ENCODE measurements around the gene ACAP2.
"Not testable (repeated sequence)": the region's sequence is repeated elsewhere in the genome, so short reads cannot be mapped to it uniquely, and the experiment has no call there.

Gene ACAP2

GRCh38 chr3:195366200-195366925 is 76.5 kb downstream of the ACAP2 start:
- no peak for DNase-seq (ENCODE audit: low read depth in 1 of 2, low spot score in 1 of 2)
- TF ChIP-seq SPI1 (IDR thresholded peaks at IDR 0.05; ENCODE audit: borderline replicate concordance, low read depth) (no peak), POLR2AphosphoS5 (IDR thresholded peaks at IDR 0.05; ENCODE audit: low read depth) (no peak)
- TF ChIP-seq, protein P1, sequence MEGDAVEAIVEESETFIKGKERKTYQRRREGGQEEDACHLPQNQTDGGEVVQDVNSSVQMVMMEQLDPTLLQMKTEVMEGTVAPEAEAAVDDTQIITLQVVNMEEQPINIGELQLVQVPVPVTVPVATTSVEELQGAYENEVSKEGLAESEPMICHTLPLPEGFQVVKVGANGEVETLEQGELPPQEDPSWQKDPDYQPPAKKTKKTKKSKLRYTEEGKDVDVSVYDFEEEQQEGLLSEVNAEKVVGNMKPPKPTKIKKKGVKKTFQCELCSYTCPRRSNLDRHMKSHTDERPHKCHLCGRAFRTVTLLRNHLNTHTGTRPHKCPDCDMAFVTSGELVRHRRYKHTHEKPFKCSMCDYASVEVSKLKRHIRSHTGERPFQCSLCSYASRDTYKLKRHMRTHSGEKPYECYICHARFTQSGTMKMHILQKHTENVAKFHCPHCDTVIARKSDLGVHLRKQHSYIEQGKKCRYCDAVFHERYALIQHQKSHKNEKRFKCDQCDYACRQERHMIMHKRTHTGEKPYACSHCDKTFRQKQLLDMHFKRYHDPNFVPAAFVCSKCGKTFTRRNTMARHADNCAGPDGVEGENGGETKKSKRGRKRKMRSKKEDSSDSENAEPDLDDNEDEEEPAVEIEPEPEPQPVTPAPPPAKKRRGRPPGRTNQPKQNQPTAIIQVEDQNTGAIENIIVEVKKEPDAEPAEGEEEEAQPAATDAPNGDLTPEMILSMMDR (IDR thresholded peaks at IDR 0.05; ENCODE audit: insufficient read depth, low read length): no peak
- H3K4me3 ChIP-seq (replicated peaks; ENCODE audit: insufficient read depth, low read length): no peak overlapping the region
- no peaks in the 10 kb centered on the region for H3K27me3 ChIP-seq (ENCODE audit: insufficient read depth, poor library complexity, severe bottlenecking)
- H3K27ac ChIP-seq (replicated peaks): no peak overlapping the region

DNA sequence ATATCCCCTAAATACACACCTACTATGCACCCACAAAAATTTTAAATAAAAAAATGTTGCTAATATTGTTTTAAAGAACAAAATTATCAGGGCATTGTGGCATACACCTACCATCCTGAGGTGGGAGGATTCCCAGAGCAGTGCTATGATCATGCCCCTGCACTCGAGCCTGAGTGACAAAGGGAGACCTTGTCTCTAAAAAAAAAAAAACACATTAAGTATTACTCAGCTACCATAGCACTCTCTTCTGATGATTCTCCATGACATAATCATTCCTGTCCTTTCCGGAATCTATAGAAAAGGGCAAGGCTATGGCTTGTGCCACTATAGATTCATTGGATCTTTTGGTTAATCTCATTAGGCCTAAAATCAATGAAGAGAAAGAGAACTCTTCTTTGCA is 77.4 kb downstream of the ACAP2 start:
- DNase-seq (ENCODE audit: low read depth in 1 of 2, low spot score in 1 of 2): no peak
- no peak overlapping the region for H3K27ac ChIP-seq (replicated peaks)
- H3K27me3 ChIP-seq (ENCODE audit: insufficient read depth, poor library complexity, severe bottlenecking): no peaks in the 10 kb centered on the region
- TF ChIP-seq POLR2AphosphoS5 (IDR thresholded peaks at IDR 0.05; ENCODE audit: low read depth): no peak
- TF ChIP-seq, protein P1 (IDR thresholded peaks at IDR 0.05; ENCODE audit: insufficient read depth, low read length): no peak
- no peak for TF ChIP-seq SPI1 (IDR thresholded peaks at IDR 0.05; ENCODE audit: borderline replicate concordance, low read depth)
- TF ChIP-seq, protein P2, sequence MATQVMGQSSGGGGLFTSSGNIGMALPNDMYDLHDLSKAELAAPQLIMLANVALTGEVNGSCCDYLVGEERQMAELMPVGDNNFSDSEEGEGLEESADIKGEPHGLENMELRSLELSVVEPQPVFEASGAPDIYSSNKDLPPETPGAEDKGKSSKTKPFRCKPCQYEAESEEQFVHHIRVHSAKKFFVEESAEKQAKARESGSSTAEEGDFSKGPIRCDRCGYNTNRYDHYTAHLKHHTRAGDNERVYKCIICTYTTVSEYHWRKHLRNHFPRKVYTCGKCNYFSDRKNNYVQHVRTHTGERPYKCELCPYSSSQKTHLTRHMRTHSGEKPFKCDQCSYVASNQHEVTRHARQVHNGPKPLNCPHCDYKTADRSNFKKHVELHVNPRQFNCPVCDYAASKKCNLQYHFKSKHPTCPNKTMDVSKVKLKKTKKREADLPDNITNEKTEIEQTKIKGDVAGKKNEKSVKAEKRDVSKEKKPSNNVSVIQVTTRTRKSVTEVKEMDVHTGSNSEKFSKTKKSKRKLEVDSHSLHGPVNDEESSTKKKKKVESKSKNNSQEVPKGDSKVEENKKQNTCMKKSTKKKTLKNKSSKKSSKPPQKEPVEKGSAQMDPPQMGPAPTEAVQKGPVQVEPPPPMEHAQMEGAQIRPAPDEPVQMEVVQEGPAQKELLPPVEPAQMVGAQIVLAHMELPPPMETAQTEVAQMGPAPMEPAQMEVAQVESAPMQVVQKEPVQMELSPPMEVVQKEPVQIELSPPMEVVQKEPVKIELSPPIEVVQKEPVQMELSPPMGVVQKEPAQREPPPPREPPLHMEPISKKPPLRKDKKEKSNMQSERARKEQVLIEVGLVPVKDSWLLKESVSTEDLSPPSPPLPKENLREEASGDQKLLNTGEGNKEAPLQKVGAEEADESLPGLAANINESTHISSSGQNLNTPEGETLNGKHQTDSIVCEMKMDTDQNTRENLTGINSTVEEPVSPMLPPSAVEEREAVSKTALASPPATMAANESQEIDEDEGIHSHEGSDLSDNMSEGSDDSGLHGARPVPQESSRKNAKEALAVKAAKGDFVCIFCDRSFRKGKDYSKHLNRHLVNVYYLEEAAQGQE (IDR thresholded peaks at IDR 0.05; ENCODE audit: insufficient replicate concordance, low read depth): no peak
- no peak for TF ChIP-seq GABPA (IDR thresholded peaks at IDR 0.05; ENCODE audit: low read depth)
- H3K4me3 ChIP-seq (replicated peaks; ENCODE audit: insufficient read depth, low read length): no peak overlapping the region

- DNase-seq (ENCODE audit: low read depth in 1 of 2, low spot score in 1 of 2); H3K4me3 ChIP-seq (replicated peaks; ENCODE audit: insufficient read depth, low read length); H3K27ac ChIP-seq (replicated peaks); H3K27me3 ChIP-seq (ENCODE audit: insufficient read depth, poor library complexity, severe bottlenecking): not testable (repeated sequence)
Observed at GRCh38 chr3:195357797-195358196, 85.0 kb downstream of the ACAP2 start.

- Histone ChIP-seq H3K27me3 (ENCODE audit: insufficient read depth, poor library complexity, severe bottlenecking) (no peaks in the 10 kb centered on the region), H3K27ac (replicated peaks) (no peak overlapping the region)
- TF ChIP-seq, protein P1 (IDR thresholded peaks at IDR 0.05; ENCODE audit: insufficient read depth, low read length): no peak
- no peak for TF ChIP-seq POLR2AphosphoS5 (IDR thresholded peaks at IDR 0.05; ENCODE audit: low read depth)
- TF ChIP-seq, protein P2 (IDR thresholded peaks at IDR 0.05; ENCODE audit: insufficient replicate concordance, low read depth): no peak
- no peak for TF ChIP-seq GABPA (IDR thresholded peaks at IDR 0.05; ENCODE audit: low read depth)
- no peak for TF ChIP-seq SPI1 (IDR thresholded peaks at IDR 0.05; ENCODE audit: borderline replicate concordance, low read depth)
Observed at GRCh38 chr3:195356151-195357086, 86.4 kb downstream of the ACAP2 start.

GRCh38 chr3:195354009-195354408 is 88.8 kb downstream of the ACAP2 start:
- not testable (repeated sequence) for H3K27me3 ChIP-seq (ENCODE audit: insufficient read depth, poor library complexity, severe bottlenecking); H3K4me3 ChIP-seq (replicated peaks; ENCODE audit: insufficient read depth, low read length); H3K27ac ChIP-seq (replicated peaks); DNase-seq (ENCODE audit: low read depth in 1 of 2, low spot score in 1 of 2)

More at GRCh38 chr3:195356151-195357086, 86.4 kb downstream of the ACAP2 start:
- H3K4me3 ChIP-seq (replicated peaks; ENCODE audit: insufficient read depth, low read length): no peak overlapping the region
- no peak for DNase-seq (ENCODE audit: low read depth in 1 of 2, low spot score in 1 of 2)
